ENCODE measurements around the gene ZFX.

- TF ChIP-seq CTCF (IDR thresholded peaks at IDR 0.05; ENCODE audit: borderline replicate concordance, extremely low read depth, low read length, poor library complexity, severe bottlenecking) (no peak), EZH2 (IDR thresholded peaks at IDR 0.05; ENCODE audit: borderline replicate concordance, low read depth, low read length, severe bottlenecking) (no peak)
Measured at GRCh38 chrX:24153178-24153795, 3.8 kb downstream of the ZFX start.
